ENCODE measurements around the gene GRIFIN.

GRIFIN gene

DNA sequence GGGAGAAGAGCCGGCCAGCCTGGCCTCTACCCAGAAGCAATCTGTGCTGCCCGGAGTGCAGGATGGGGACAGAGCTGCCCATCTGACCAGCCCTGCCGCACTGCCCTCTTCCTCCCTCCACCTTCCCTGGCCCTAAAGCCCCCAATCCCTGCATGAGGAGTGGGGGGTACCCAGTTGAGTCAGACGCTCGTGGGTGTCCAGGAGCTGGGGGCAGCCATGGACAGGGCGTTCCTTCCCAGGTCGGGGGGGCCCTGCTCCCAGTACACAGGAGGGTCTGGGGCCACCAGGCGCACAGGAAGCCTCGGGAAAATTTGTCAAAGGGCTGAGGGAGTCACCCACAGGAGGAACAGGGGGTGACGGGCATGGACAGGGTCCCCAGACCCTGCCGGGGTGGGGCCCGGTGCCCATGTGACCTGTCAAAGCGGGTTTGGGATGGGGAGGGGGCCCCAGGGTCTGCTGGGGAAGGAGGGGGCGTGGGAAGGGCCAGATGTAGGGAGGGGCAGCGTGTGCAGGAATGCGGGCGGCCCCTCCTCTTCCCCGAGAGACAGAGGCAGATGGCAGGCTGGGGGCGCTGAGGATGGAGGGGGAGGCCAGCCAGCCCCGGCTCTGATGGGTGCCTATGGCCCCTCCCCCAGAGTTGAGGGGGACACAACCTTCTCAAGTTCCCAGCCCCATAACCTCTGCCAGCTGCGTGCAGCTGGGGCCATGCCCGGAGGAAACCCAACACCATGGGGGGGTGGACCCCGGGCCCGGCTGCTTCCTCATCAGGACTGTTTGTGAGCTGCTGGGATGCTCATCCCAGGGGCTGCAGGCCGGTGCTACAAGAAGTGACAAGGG, 21.5 kb upstream of the GRIFIN start:
- H3K4me3 ChIP-seq (ENCODE audit: extremely low read depth, insufficient read depth, low read length, poor library complexity, severe bottlenecking): no peak overlapping the region
- no peak overlapping the region for H3K27ac ChIP-seq (ENCODE audit: low read depth, low read length, severe bottlenecking)
- WGBS, 2 experiments (ENCODE audit: insufficient coverage in 2 of 2): 71% methylated on average over 17 to 20 of the region's 25 CpGs
- H3K9me3 ChIP-seq (ENCODE audit: control insufficient read depth, low read length): no peaks in the 10 kb centered on the region
- H3K4me1 ChIP-seq (ENCODE audit: control insufficient read depth, insufficient read depth, low read length, poor library complexity, severe bottlenecking): peaks cover 12% of the 10 kb centered on the region
- no peaks in the 10 kb centered on the region for H3K36me3 ChIP-seq (ENCODE audit: control insufficient read depth, insufficient read depth, low read length)

DNA sequence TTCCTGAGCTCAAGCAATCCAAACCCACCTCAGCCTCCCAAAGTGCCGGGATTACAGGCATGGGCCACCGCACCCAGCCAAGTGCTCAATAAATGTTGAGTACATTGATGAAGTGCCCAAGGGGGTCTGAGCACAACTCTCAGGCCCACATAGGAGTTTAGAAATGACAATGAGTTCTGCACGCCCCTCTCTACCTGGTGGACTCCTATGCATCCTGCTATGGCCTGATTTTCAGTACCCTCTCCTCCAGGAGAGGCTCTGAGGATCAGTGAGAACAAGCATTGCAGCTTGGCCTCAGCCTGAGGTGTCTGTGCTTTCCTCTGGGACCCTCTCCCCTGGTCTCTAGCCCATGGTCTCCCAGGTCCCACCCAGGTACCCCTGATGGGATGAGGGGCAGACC, 20.9 kb upstream of the GRIFIN start:
- H3K4me3 ChIP-seq (ENCODE audit: extremely low read depth, insufficient read depth, low read length, poor library complexity, severe bottlenecking): no peak overlapping the region
- 88 to 100% methylated on average over 2 to 3 of the region's 3 CpGs for WGBS, 2 experiments (ENCODE audit: insufficient coverage in 2 of 2)
- no peak overlapping the region for H3K27ac ChIP-seq (ENCODE audit: low read depth, low read length, severe bottlenecking)
- H3K9me3 ChIP-seq (ENCODE audit: control insufficient read depth, low read length): no peaks in the 10 kb centered on the region
- no peaks in the 10 kb centered on the region for H3K36me3 ChIP-seq (ENCODE audit: control insufficient read depth, insufficient read depth, low read length)
- H3K4me1 ChIP-seq (ENCODE audit: control insufficient read depth, insufficient read depth, low read length, poor library complexity, severe bottlenecking): peaks cover 12% of the 10 kb centered on the region

GRCh38 chr7:2496375-2496774, 20.2 kb upstream of the GRIFIN start:
- Histone ChIP-seq H3K4me3 (ENCODE audit: extremely low read depth, insufficient read depth, low read length, poor library complexity, severe bottlenecking) (no peak overlapping the region), H3K4me1 (ENCODE audit: control insufficient read depth, insufficient read depth, low read length, poor library complexity, severe bottlenecking) (peaks cover 12% of the 10 kb centered on the region), H3K27ac (ENCODE audit: low read depth, low read length, severe bottlenecking) (no peak overlapping the region), H3K9me3 (ENCODE audit: control insufficient read depth, low read length) (no peaks in the 10 kb centered on the region), H3K36me3 (ENCODE audit: control insufficient read depth, insufficient read depth, low read length) (no peaks in the 10 kb centered on the region)
- WGBS, 2 experiments (ENCODE audit: insufficient coverage in 2 of 2): 82 to 96% methylated on average over 6 to 8 of the region's 9 CpGs

DNA sequence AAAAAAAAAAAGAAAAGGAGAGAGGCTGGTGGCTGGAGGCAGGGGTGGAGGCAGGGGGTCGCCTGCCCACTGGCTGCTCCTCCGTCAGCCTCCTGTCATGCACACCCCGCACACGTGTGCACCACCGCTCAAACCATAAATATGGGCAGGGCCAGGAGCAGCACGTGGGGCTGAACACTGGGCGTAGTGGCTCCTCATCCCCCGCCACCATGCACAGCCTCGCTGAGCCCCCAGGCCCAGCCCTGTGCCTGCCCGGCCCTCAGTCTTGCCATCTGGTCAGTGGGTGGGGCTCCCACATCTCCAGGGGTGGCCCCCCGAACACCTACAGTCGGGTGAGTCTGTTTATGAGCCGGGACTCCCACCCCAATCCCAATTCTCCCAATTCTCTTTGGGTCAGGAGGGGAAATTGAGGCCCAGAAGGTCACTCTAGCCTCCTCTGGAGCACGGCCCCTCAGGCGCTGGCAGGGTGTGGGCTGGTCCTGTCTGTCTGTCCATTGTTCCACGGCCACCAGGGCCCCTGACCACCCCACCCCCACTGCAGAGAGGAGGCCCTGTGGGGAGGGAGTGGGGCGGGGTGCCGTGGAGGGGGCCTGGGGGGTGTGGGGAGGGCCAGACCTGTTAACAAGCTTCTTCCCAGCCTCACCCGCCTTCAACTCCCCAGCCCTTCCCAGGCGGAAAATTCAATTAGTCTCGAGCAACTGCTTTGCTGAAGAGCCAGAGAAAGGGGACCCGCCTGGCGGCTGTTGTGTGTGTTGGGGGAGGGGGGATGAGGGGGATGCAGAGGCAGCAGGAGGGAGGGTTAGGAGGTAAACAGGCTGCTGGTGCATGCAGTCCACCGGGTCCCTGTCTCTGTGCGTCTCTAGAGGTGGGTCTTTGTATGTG, 19.5 kb upstream of the GRIFIN start:
- Histone ChIP-seq H3K27ac (ENCODE audit: low read depth, low read length, severe bottlenecking) (no peak overlapping the region), H3K9me3 (ENCODE audit: control insufficient read depth, low read length) (no peaks in the 10 kb centered on the region), H3K4me3 (ENCODE audit: extremely low read depth, insufficient read depth, low read length, poor library complexity, severe bottlenecking) (no peak overlapping the region), H3K36me3 (ENCODE audit: control insufficient read depth, insufficient read depth, low read length) (no peaks in the 10 kb centered on the region), H3K4me1 (ENCODE audit: control insufficient read depth, insufficient read depth, low read length, poor library complexity, severe bottlenecking) (peaks cover 12% of the 10 kb centered on the region)
- 64 to 65% methylated on average over 15 to 17 of the region's 25 CpGs for WGBS, 2 experiments (ENCODE audit: insufficient coverage in 2 of 2)

GRCh38 chr7:2494191-2495130, 18.3 kb upstream of the GRIFIN start:
- Histone ChIP-seq H3K27ac (ENCODE audit: low read depth, low read length, severe bottlenecking) (no peak overlapping the region), H3K4me3 (ENCODE audit: extremely low read depth, insufficient read depth, low read length, poor library complexity, severe bottlenecking) (no peak overlapping the region), H3K4me1 (ENCODE audit: control insufficient read depth, insufficient read depth, low read length, poor library complexity, severe bottlenecking) (peaks cover 12% of the 10 kb centered on the region), H3K9me3 (ENCODE audit: control insufficient read depth, low read length) (no peaks in the 10 kb centered on the region), H3K36me3 (ENCODE audit: control insufficient read depth, insufficient read depth, low read length) (no peaks in the 10 kb centered on the region)
- 81 to 84% methylated on average over 21 to 27 of the region's 32 CpGs for WGBS, 2 experiments (ENCODE audit: insufficient coverage in 2 of 2)

DNA sequence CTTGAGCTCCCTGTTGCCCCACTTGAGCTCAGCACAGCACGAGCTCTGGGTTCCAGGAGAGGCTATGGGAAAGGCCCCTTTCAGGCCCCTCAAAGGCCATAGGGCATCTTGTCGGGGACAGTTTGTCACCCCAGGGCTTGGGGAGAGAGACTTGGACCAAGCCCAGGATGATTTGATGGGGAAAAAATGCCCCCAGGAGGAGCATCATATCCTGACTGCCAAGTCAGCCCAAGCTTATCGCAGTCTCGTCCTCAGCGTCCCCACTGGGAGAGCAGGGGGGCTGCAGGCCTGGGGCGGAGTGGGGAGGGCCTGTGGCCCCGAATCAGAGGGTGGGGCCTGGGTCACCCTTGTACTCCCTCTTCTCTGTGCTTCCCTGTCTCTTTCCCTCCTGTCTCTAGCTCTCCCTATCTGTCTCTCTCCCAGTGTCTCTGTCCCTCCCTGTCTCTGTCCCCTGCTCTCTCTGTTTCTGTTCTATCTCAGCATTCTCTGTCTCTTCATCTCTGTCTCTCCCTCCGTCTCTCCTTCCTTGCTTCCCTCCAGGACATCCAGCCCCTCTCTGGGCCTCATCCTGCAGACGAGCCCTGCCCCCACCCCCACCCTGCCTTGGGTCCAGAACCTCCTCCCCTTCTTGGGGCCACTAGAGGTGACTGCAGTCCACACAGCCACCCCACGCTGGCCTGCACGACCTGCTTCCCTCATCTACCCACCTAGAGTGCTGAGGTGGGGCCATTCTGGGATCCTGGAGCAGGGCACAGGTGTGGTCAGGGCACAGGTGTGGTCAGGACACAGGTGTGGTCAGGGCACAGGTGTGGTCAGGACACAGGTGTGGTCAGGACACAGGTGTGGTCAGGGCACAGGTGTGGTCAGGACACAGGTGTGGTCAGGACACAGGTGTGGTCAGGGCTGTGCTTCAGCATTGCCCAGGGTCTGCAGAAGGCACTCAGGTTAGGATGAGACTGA, 17.3 kb upstream of the GRIFIN start:
- WGBS, 2 experiments (ENCODE audit: insufficient coverage in 2 of 2): 86 to 89% methylated on average over 8 to 9 of the region's 11 CpGs
- no peak overlapping the region for H3K27ac ChIP-seq (ENCODE audit: low read depth, low read length, severe bottlenecking)
- H3K4me1 ChIP-seq (ENCODE audit: control insufficient read depth, insufficient read depth, low read length, poor library complexity, severe bottlenecking): peaks cover 12% of the 10 kb centered on the region
- H3K9me3 ChIP-seq (ENCODE audit: control insufficient read depth, low read length): no peaks in the 10 kb centered on the region
- no peak overlapping the region for H3K4me3 ChIP-seq (ENCODE audit: extremely low read depth, insufficient read depth, low read length, poor library complexity, severe bottlenecking)
- H3K36me3 ChIP-seq (ENCODE audit: control insufficient read depth, insufficient read depth, low read length): no peaks in the 10 kb centered on the region

- 95% methylated on average over 2 of the region's 2 CpGs for WGBS, 2 experiments (ENCODE audit: insufficient coverage in 2 of 2)
- H3K27ac ChIP-seq (ENCODE audit: low read depth, low read length, severe bottlenecking): no peak overlapping the region
These were observed 15.8 kb upstream of the GRIFIN start for GRCh38 chr7:2492038-2492437.

GRCh38 chr7:2490181-2490651, 14.0 kb upstream of the GRIFIN start:
- Histone ChIP-seq H3K9me3 (ENCODE audit: control insufficient read depth, low read length) (no peaks in the 10 kb centered on the region), H3K36me3 (ENCODE audit: control insufficient read depth, insufficient read depth, low read length) (no peaks in the 10 kb centered on the region), H3K27ac (ENCODE audit: low read depth, low read length, severe bottlenecking) (no peak overlapping the region), H3K4me1 (ENCODE audit: control insufficient read depth, insufficient read depth, low read length, poor library complexity, severe bottlenecking) (no peaks in the 10 kb centered on the region), H3K4me3 (ENCODE audit: extremely low read depth, insufficient read depth, low read length, poor library complexity, severe bottlenecking) (no peak overlapping the region)
- WGBS, 2 experiments (ENCODE audit: insufficient coverage in 2 of 2): 89 to 96% methylated on average over 4 to 9 of the region's 13 CpGs

More at GRCh38 chr7:2492038-2492437, 15.8 kb upstream of the GRIFIN start:
- Histone ChIP-seq H3K4me1 (ENCODE audit: control insufficient read depth, insufficient read depth, low read length, poor library complexity, severe bottlenecking) (peaks cover 4% of the 10 kb centered on the region), H3K4me3 (ENCODE audit: extremely low read depth, insufficient read depth, low read length, poor library complexity, severe bottlenecking) (no peak overlapping the region), H3K36me3 (ENCODE audit: control insufficient read depth, insufficient read depth, low read length) (no peaks in the 10 kb centered on the region), H3K9me3 (ENCODE audit: control insufficient read depth, low read length) (no peaks in the 10 kb centered on the region)

DNA sequence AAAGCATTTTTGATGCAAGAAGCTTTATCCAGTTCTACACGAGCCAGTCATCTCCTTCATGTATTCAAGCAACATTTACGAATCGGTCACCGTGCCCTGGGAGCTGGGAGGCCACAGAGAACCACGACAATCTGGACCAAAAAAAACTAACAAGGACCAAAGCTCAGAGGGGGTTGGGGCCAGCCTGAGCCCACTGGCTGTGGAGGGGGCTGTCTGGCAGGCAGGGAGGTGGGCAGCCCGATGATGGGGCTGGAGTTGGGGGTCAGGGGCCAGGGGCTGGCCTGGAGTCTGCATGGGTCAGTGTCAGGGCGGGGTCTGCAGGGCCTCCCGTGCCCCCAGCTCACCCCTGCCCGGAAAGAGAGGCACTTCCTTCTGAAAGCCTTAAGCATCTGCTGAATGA, 12.5 kb upstream of the GRIFIN start:
- Histone ChIP-seq H3K9me3 (ENCODE audit: control insufficient read depth, low read length) (no peaks in the 10 kb centered on the region), H3K36me3 (ENCODE audit: control insufficient read depth, insufficient read depth, low read length) (no peaks in the 10 kb centered on the region), H3K27ac (ENCODE audit: low read depth, low read length, severe bottlenecking) (no peak overlapping the region), H3K4me1 (ENCODE audit: control insufficient read depth, insufficient read depth, low read length, poor library complexity, severe bottlenecking) (no peaks in the 10 kb centered on the region), H3K4me3 (ENCODE audit: extremely low read depth, insufficient read depth, low read length, poor library complexity, severe bottlenecking) (no peak overlapping the region)
- WGBS, 2 experiments (ENCODE audit: insufficient coverage in 2 of 2): 81 to 89% methylated on average over 8 to 9 of the region's 9 CpGs

Measured in mesodermal cell (in vitro differentiated cells).